CD4-positive, alpha-beta memory T cell (primary cell): ENCODE data around the gene ZNF570. TPM values are rescaled to one million over a fixed set of nuclear protein-coding genes. Genes with fewer than 3 reads are reported as not detected.

Experiments
- CTCF ChIA-PET: fragments of 350-600 bp; sonication (Branson Sonifier 250); formaldehyde crosslinking; loops from one replicate; lab custom pipeline; 2021; ENCODE audit warnings: inconsistent platforms; ENCODE audit not compliant: partially characterized antibody; lab: Charles Lee
- POLR2A ChIA-PET: fragments of 350-600 bp; sonication (Branson Sonifier 250); formaldehyde crosslinking; loops from one replicate; lab custom pipeline; 2021; ENCODE audit not compliant: partially characterized antibody; lab: Charles Lee
- DNase-seq, 5 donors: peaks; one replicate each; pipeline versions ENCODE4 v3.0.0 to v3.0.0-alpha.2; 2020 to 2022; ENCODE audit warnings: mixed read lengths in 1 of 5
- H3K27ac ChIP-seq: one replicate; pipeline ENCODE4 v1.7.0; 2013; ENCODE audit warnings: low read depth, low read length
- H3K27me3 ChIP-seq: 2 replicates; pipeline ENCODE4 v1.7.0; 2013; ENCODE audit warnings: mild to moderate bottlenecking, low read length, moderate library complexity; ENCODE audit not compliant: insufficient read depth
- H3K36me3 ChIP-seq: 2 replicates; pipeline ENCODE4 v1.7.0; 2013; ENCODE audit warnings: mild to moderate bottlenecking, low read length, moderate library complexity; ENCODE audit not compliant: insufficient read depth
- H3K4me1 ChIP-seq: 2 replicates; pipeline ENCODE4 v1.7.0; 2013; ENCODE audit warnings: mild to moderate bottlenecking, low read length, moderate library complexity; ENCODE audit not compliant: insufficient read depth
- H3K4me3 ChIP-seq, 2 donors: one replicate each; pipeline ENCODE4 v1.7.0; 2013; ENCODE audit warnings: low read length in 2 of 2, mild to moderate bottlenecking in 1 of 2
- H3K9me3 ChIP-seq, 2 donors: one replicate each; pipeline ENCODE4 v1.7.0; 2013; ENCODE audit warnings: low read length in 2 of 2, control low read depth in 1 of 2; ENCODE audit not compliant: control insufficient read depth in 1 of 2
- H3K27ac Mint-ChIP-seq, 7 donors: one replicate each; pipeline ENCODE4 v1.8.0; 2020 to 2021; ENCODE audit warnings: mixed read lengths in 7 of 7, mild to moderate bottlenecking in 6 of 7, inconsistent platforms in 3 of 7, moderate library complexity in 3 of 7
- H3K27me3 Mint-ChIP-seq, 2 donors: one replicate each; pipeline ENCODE4 v1.8.0; 2020 to 2021; ENCODE audit warnings: mixed read lengths in 2 of 2
- H3K36me3 Mint-ChIP-seq, 2 donors: one replicate each; pipeline ENCODE4 v1.8.0; 2020 to 2021; ENCODE audit warnings: mixed read lengths in 2 of 2, inconsistent platforms in 1 of 2, mild to moderate bottlenecking in 1 of 2
- H3K4me1 Mint-ChIP-seq, 4 donors: one replicate each; pipeline ENCODE4 v1.8.0; 2020 to 2021; ENCODE audit warnings: mixed read lengths in 4 of 4, mild to moderate bottlenecking in 1 of 4
- H3K4me3 Mint-ChIP-seq, 8 donors: one replicate each; pipeline ENCODE4 v1.8.0; 2020 to 2021; ENCODE audit warnings: mixed read lengths in 8 of 8, mild to moderate bottlenecking in 7 of 8, moderate library complexity in 6 of 8, inconsistent platforms in 3 of 8
- H3K9me3 Mint-ChIP-seq, 8 donors: one replicate each; pipeline ENCODE4 v1.8.0; 2020 to 2021; ENCODE audit warnings: mixed read lengths in 8 of 8, mild to moderate bottlenecking in 5 of 8, inconsistent platforms in 3 of 8, moderate library complexity in 1 of 8
- intact Hi-C: fragments of 100-400 bp; cut with micrococcal nuclease; formaldehyde crosslinking; loops from one replicate; pipeline ENCODE4 v1.15.1; 2023
- polyA plus RNA-seq, 2 donors: library from polyadenylated mRNA; unstranded; fragments of 300-500 nt; fragmentation: Illumina TruSeq; gene quantifications; one replicate each; pipeline ENCODE4 v1.2.3, GENCODE V29; 2021
- total RNA-seq, 2 experiments: library from RNA; stranded (reverse); gene quantifications; one replicate each; pipeline ENCODE4 v1.2.3, GENCODE V29; 2021

Gene ZNF570
- 10 to 100 TPM; 10.1 to 11.4 TPM for total RNA-seq
- polyA plus RNA-seq: 1 to 10 TPM; 2.1 to 6.0 TPM

- POLR2A ChIA-PET: interaction anchor here (0.6 to 4.5 kb wide), 18 partner anchors 22 to 1251 kb away, joined by 3 to 94 read pairs (median 5); partner anchors contain the start of genes ZNF260, ZNF382, ZNF527 and ZNF540
- DNase-seq: peak; percentile 87 to 92 (median 90)
- H3K4me1 Mint-ChIP-seq: peaks cover 28 to 45% (median 35%) of the 10 kb centered on the region in 4 donors
- Histone ChIP-seq H3K36me3 (peaks cover 14% of the 10 kb centered on the region), H3K4me1 (peaks cover 31% of the 10 kb centered on the region), H3K9me3 (peaks cover 0 to 8% of the 10 kb centered on the region in 2 donors), H3K4me3 (peak within 1 kb of the TSS; percentile 91 to 95), H3K27me3 (no peaks in the 10 kb centered on the region), H3K27ac (peak within 1 kb of the TSS; percentile 92)
- H3K9me3 Mint-ChIP-seq: peaks cover 4 to 24% (median 18%) of the 10 kb centered on the region in 8 donors
- peaks cover 31 to 41% of the 10 kb centered on the region in 2 donors for H3K36me3 Mint-ChIP-seq
- no peaks in the 10 kb centered on the region for H3K27me3 Mint-ChIP-seq
- peak within 1 kb of the TSS; percentile 98 to 99 (median 99) for H3K27ac Mint-ChIP-seq
- intact Hi-C loops: loop anchor here (1.0 to 5.0 kb wide), 9 partner anchors 37 to 1092 kb away; partner anchors contain the start of genes ZFP14, ZNF529, ZNF573 and ZNF793
- peak within 1 kb of the TSS; percentile 95 to 99 (median 98) for H3K4me3 Mint-ChIP-seq
- CTCF ChIA-PET: interaction anchor here (0.6 to 1.1 kb wide), 2 partner anchors 37 to 493 kb away, joined by 3 read pairs; partner anchors contain the start of gene ZNF793
These were observed at the start of gene ZNF570 for GRCh38 chr19:37468961-37469777. Gene ZNF570 (plus strand): TSS chr19:37469356. CDS start chr19:37470355, 999 bp downstream.

GRCh38 chr19:37452500-37453245, 16.5 kb upstream of the ZNF570 start:
- Mint-ChIP-seq H3K9me3 (peaks cover 2 to 98% (median 88%) of the 10 kb centered on the region in 8 donors), H3K4me1 (peaks cover 0 to 3% (median 0%) of the 10 kb centered on the region in 4 donors), H3K36me3 (peaks cover 62 to 71% of the 10 kb centered on the region in 2 donors), H3K27ac (peak overlapping the region in 1 of 7 donors; percentile 35), H3K4me3 (no peak overlapping the region), H3K27me3 (no peaks in the 10 kb centered on the region)
- no peak for DNase-seq
- peak overlapping the region; percentile 2 to 31 for H3K4me3 ChIP-seq
- H3K27me3 ChIP-seq: no peaks in the 10 kb centered on the region
- POLR2A ChIA-PET: no interaction called here
- intact Hi-C loops: no loop called here
- no peak overlapping the region for H3K27ac ChIP-seq
- H3K9me3 ChIP-seq: peaks cover 19 to 60% of the 10 kb centered on the region in 2 donors
- CTCF ChIA-PET: no interaction called here
- no peaks in the 10 kb centered on the region for H3K4me1 ChIP-seq
- no peaks in the 10 kb centered on the region for H3K36me3 ChIP-seq

- H3K9me3 Mint-ChIP-seq: peaks cover 4 to 24% (median 18%) of the 10 kb centered on the region in 8 donors
- H3K27ac Mint-ChIP-seq: peak overlapping the region; percentile 95 to 99 (median 98)
- H3K36me3 Mint-ChIP-seq: peaks cover 31 to 43% of the 10 kb centered on the region in 2 donors
- Histone ChIP-seq H3K4me1 (peaks cover 31% of the 10 kb centered on the region), H3K36me3 (peaks cover 12% of the 10 kb centered on the region), H3K27me3 (no peaks in the 10 kb centered on the region), H3K9me3 (no peaks in the 10 kb centered on the region), H3K4me3 (peak overlapping the region; percentile 63 to 83), H3K27ac (peak overlapping the region; percentile 74)
- peak overlapping the region; percentile 95 to 99 (median 97) for H3K4me3 Mint-ChIP-seq
- H3K4me1 Mint-ChIP-seq: peaks cover 28 to 45% (median 35%) of the 10 kb centered on the region in 4 donors
- no peak for DNase-seq
- intact Hi-C loops: loop anchor here (2.0 to 5.0 kb wide), 5 partner anchors 436 to 1252 kb away; partner anchors contain the start of genes ZFP14, ZNF146, ZNF345 and ZNF565
- ChIA-PET CTCF (interaction anchor here (2.0 to 2.1 kb wide), 2 partner anchors 95 to 128 kb away, joined by 7 read pairs; partner anchors contain the start of genes ZNF527, ZNF540 and ZNF571), POLR2A (interaction anchor here (1.3 to 4.5 kb wide), 7 partner anchors 40 to 800 kb away, joined by 4 to 94 read pairs (median 33); partner anchors contain the start of genes ZNF461, ZNF527, ZNF540 and ZNF571)
- no peaks in the 10 kb centered on the region for H3K27me3 Mint-ChIP-seq
These were observed 2.8 kb upstream of the ZNF570 start for GRCh38 chr19:37466277-37466797.

- H3K4me1 ChIP-seq: peaks cover 31% of the 10 kb centered on the region
- Mint-ChIP-seq H3K4me3 (peak within 1 kb of the TSS; percentile 95 to 99 (median 97)), H3K27ac (peak within 1 kb of the TSS; percentile 95 to 99 (median 98)), H3K27me3 (no peaks in the 10 kb centered on the region), H3K9me3 (peaks cover 4 to 24% (median 18%) of the 10 kb centered on the region in 8 donors), H3K36me3 (peaks cover 31 to 43% of the 10 kb centered on the region in 2 donors), H3K4me1 (peaks cover 28 to 45% (median 35%) of the 10 kb centered on the region in 4 donors)
- ChIA-PET POLR2A (interaction anchor here (0.6 to 4.5 kb wide), 18 partner anchors 13 to 1252 kb away, joined by 3 to 94 read pairs (median 4); partner anchors contain the start of genes ZFP14, ZNF146, ZNF383 and ZNF461), CTCF (interaction anchor here (0.7 to 2.1 kb wide), 3 partner anchors 39 to 127 kb away, joined by 3 to 7 read pairs (median 7); partner anchors contain the start of genes ZNF527, ZNF540 and ZNF571)
- intact Hi-C loops: loop anchor here (1.0 to 5.0 kb wide), 11 partner anchors 96 to 1252 kb away; partner anchors contain the start of genes ZFP14, ZFP30, ZNF146 and ZNF345
- H3K27me3 ChIP-seq: no peaks in the 10 kb centered on the region
- peak; percentile 91 to 96 (median 93) for DNase-seq
- peak within 1 kb of the TSS; percentile 63 to 83 for H3K4me3 ChIP-seq
- H3K27ac ChIP-seq: peak within 1 kb of the TSS; percentile 74
- no peaks in the 10 kb centered on the region for H3K9me3 ChIP-seq
- H3K36me3 ChIP-seq: peaks cover 14% of the 10 kb centered on the region
These were observed 2.2 kb upstream of the ZNF570 start, which contains the start of gene ZNF569 for GRCh38 chr19:37466798-37467607. Gene ZNF569 (minus strand): TSS chr19:37467444. CDS start chr19:37444921, 22,523 bp downstream.

- H3K27ac Mint-ChIP-seq: peak overlapping the region; percentile 95 to 99 (median 98)
- peaks cover 14% of the 10 kb centered on the region for H3K36me3 ChIP-seq
- H3K27me3 Mint-ChIP-seq: no peaks in the 10 kb centered on the region
- H3K27ac ChIP-seq: peak overlapping the region; percentile 74
- H3K4me3 ChIP-seq: peak overlapping the region; percentile 63 to 83
- no peaks in the 10 kb centered on the region for H3K9me3 ChIP-seq
- H3K4me1 Mint-ChIP-seq: peaks cover 28 to 45% (median 35%) of the 10 kb centered on the region in 4 donors
- H3K36me3 Mint-ChIP-seq: peaks cover 31 to 43% of the 10 kb centered on the region in 2 donors
- H3K9me3 Mint-ChIP-seq: peaks cover 4 to 24% (median 18%) of the 10 kb centered on the region in 8 donors
- CTCF ChIA-PET: interaction anchor here (0.7 to 2.1 kb wide), 3 partner anchors 38 to 127 kb away, joined by 3 to 7 read pairs (median 7); partner anchors contain the start of genes ZNF527, ZNF540 and ZNF571
- H3K4me1 ChIP-seq: peaks cover 31% of the 10 kb centered on the region
- H3K4me3 Mint-ChIP-seq: peak overlapping the region; percentile 95 to 99 (median 97)
- H3K27me3 ChIP-seq: no peaks in the 10 kb centered on the region
- POLR2A ChIA-PET: interaction anchor here (0.6 to 4.5 kb wide), 18 partner anchors 13 to 1253 kb away, joined by 3 to 94 read pairs (median 4); partner anchors contain the start of genes ZFP14, ZNF146, ZNF383 and ZNF461
- intact Hi-C loops: loop anchor here (1.0 to 5.0 kb wide), 12 partner anchors 96 to 1253 kb away; partner anchors contain the start of genes ZFP14, ZFP30, ZNF146 and ZNF345
- no peak for DNase-seq
These were observed 1.5 kb upstream of the ZNF570 start for GRCh38 chr19:37467608-37468090.
